Endothelial cell of hepatic sinusoid (primary cell): ENCODE results near the gene MLPH.
"Not testable (repeated sequence)": the region's sequence is repeated elsewhere in the genome, so short reads cannot be mapped to it uniquely, and the experiment has no call there.

ENCODE experiments used
- in situ Hi-C: cut with HindIII; loops from 2 replicates; pipeline ENCODE4 v1.10.0; 2017; ENCODE audit warnings: low sequenced_read_pairs

MLPH gene

DNA sequence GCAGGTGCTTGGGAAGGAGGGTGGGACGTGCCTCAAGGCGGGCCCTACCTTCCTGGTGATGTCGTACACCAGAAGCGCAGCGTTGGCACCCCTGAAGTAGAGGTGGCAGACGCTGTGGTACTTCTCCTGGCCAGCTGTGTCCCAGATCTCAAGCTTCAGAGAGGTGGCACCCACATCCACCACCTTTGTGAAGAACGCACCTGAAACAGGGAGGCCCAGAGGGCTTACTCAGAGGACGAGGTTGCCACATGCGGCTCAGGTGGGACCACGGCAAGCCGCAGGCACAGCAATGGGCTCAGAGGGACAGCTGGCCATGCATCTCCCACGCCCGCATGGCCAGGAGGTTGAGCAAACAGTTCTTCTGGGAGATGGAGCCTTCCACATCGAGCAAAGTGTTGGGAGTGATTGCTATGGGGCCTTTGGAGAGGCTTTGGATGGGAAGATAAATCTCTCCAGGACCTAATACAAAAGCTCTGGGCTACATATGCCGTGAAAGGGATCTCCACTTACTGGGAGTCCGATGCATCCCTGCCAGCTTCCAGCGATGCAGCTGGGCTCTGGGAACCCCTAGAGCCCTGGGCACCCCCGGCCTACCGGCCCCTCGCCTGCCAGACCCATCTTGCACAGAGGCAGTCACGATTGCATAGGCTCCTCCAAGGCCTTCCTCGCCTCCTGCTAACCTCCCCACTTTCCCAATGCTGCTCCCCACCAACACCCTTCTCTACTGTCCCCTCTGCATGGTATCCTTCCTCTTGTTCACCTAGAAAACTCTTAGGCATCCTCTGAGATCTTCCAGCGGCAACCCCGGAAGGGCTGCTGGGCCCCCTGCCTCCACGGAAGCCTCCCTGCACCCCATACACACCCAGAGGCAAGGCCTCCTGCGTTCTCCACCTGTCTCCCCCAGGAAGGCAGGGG, 91.2 kb downstream of the MLPH start:
- in situ Hi-C loops: no loop called here

DNA sequence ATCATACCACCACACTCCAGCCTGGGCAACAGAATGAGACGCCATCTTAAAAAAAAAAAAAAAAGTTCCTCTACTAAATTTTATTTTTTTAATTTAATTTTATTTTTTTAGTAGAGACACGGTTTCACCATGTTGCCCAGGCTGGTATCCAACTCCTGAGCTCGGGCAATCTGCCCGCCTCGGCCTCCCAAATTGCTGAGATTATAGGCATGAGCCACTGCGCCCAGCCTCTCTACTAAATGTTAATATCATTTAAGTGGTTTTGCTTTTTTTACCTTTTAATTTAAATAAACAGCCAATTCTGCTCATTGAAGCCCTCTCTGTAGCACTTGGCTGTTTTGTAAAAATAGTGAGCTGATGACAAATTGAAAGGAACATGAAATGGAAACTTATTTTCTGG, 94.3 kb downstream of the MLPH start:
- in situ Hi-C loops: no loop called here

GRCh38 chr2:237581751-237582746, 95.0 kb downstream of the MLPH start:
- in situ Hi-C loops: no loop called here

GRCh38 chr2:237583385-237584295, 96.6 kb downstream of the MLPH start:
- in situ Hi-C loops: no loop called here

GRCh38 chr2:237585590-237586221, 98.7 kb downstream of the MLPH start:
- in situ Hi-C loops: no loop called here

- in situ Hi-C loops: no loop called here
These were observed 101.1 kb downstream of the MLPH start for GRCh38 chr2:237588044-237588696.

GRCh38 chr2:237590272-237591140, 103.5 kb downstream of the MLPH start, which contains the start of gene RAB17:
TSS of gene RAB17 (minus strand) at chr2:237590734. CDS start at chr2:237586154, 4,580 bp downstream.
- in situ Hi-C loops: no loop called here

DNA sequence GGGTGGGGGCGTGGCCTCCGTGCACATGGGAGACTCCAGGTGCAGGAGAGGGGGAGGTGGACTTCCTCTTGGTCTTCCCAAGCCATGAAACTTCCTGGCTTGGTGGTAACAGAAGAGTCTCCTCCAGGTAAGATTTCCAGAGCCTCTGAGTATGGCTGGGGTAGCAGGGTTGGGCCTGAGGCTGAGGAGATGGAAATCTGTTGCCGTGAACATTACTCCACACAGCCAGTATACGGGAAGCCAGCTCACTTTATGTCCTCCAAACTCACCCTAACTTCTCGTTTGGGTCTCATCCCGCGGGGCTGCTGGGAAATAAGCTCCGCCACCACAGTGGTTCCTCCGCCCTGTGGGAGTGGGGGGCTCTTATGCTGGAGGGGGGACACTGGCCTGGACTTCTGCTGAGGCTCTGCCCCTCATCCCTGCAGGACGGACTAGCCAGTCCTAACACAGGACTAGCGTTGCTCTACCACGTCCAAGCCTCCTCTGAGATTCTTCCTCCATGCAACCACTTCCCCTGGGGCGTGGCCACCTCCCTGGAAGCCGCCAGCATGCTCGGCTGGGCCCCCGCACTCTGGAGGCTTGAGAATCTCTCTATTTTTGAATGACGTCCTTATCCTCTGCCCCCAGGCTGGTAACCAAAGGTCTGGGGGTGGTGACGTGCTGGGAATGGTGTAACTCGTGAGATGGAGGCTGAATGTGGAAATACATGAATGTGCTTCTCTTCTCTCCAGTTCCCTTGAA, 104.3 kb downstream of the MLPH start:
- in situ Hi-C loops: no loop called here

- in situ Hi-C loops: no loop called here
These were observed 105.5 kb downstream of the MLPH start for GRCh38 chr2:237592425-237592980.

GRCh38 chr2:237593036-237593435, 106.0 kb downstream of the MLPH start:
- in situ Hi-C loops: no loop called here

GRCh38 chr2:237593596-237594320, 106.7 kb downstream of the MLPH start:
- in situ Hi-C loops: no loop called here

DNA sequence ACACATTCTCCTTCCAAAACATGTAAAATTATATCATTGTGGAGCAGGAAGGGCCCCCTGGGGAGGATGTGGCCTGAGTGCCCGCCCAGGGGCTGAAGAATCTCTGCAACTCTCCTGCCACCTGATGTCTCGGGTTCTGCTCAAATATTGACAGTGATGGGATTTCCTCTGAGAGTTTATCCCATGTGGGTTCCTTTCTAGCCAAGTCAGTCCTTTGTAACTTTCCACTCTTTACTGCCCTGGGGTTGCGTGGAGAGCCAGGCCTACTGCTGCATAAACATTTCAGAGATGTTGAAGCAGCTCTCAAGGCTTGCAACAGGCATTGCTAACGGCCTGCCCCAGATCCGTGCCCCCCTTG, 107.4 kb downstream of the MLPH start:
- in situ Hi-C loops: no loop called here

- in situ Hi-C loops: not testable (repeated sequence)
These were observed 108.9 kb downstream of the MLPH start for GRCh38 chr2:237595829-237596519.

DNA sequence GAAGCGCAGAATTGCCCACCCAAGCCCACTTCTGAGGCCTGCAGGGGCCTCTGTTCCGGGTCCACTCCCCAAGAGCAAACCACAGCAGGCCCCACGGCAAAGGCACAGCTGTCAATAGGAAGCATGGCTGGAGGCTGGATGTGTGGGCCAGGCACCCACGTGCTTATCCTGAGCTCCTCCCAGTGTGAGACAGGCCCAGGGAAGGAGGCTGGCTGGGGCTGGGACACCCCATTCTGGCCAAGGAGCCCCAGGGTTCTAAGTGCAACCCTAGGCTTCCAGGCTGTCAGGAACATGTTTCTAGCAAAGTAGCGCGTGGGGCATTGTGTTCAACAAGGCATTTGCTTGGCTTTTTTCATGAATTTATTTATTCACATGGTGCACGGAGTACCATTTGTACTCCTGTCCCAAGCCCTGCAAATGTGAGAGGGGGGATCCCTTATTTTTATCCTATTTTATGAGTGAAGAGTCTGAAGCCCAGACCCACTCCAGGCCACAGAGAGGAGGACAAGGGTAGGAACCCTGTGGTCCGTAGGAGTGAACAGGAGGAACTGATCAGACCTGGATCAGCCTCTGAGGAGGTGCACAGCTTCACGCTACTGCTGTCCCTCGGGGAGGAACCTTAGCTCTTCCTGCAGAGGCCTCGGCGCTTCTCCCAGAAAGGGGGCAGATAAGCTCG, 109.6 kb downstream of the MLPH start:
- in situ Hi-C loops: no loop called here

- in situ Hi-C loops: no loop called here
These were observed 110.4 kb downstream of the MLPH start for GRCh38 chr2:237597196-237598145.
